ENCODE measurements around the gene PIGW. TPM values are rescaled to one million over a fixed set of nuclear protein-coding genes. Genes with fewer than 3 reads are reported as not detected.

Gene PIGW, protein sequence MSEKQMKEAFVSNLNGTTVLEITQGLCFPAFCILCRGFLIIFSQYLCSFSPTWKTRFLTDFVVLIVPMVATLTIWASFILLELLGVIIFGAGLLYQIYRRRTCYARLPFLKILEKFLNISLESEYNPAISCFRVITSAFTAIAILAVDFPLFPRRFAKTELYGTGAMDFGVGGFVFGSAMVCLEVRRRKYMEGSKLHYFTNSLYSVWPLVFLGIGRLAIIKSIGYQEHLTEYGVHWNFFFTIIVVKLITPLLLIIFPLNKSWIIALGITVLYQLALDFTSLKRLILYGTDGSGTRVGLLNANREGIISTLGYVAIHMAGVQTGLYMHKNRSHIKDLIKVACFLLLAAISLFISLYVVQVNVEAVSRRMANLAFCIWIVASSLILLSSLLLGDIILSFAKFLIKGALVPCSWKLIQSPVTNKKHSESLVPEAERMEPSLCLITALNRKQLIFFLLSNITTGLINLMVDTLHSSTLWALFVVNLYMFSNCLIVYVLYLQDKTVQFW
- total RNA-seq (2014; rRNA removed; shearing (Covaris generic)): 8.4 and 8.5 TPM in 2 replicates

DNA sequence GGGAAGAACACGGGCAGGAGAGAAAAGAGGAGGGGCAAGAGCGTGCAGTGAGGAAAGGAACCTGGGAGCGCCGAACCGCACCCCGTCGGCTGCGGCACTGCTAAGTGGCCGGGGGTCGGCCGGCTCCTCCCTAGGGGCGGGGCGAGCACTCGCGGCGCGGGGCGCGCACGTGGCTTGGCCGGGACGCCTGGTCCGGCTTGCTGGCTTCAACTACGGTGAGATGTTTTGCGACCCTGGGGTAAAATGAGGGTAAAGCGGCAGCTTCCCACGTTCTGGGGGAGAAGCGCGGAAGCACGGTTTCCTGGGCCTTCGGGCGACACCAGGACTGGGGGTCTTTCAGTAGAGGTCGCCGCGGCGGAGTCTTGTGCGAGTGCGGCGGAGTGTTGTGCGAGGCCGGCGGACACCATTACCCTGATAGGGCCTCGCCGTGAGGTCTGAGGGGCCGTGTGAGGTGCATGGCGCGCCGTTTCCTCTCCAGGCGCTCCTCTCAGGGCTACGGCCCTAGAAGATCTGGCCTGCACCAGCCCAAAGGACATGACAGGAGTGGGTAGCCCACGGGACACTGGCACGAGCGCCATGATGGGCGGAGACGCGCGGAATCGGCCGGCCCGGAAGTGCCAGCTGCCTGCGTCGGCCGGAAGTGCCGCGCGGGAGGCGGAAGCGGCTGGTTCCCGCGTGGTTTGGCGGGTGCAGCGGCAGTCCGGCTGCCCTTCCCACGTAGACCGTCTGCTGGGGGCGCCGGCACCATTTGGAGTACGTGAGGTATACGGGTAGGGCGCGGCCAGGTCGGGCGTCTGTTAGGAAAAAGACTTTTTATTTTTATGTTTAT, at the start of gene PIGW, which contains the start of gene MYO19:
Gene PIGW, plus strand, starts transcription at position 148 of the 829 bp plus-strand sequence. CDS start 2,115 bp downstream, outside the sequence.
Gene MYO19, minus strand, starts transcription at position 29 of the 829 bp plus-strand sequence. CDS start 2,330 bp downstream, outside the sequence.
- DNase-seq (ENCODE audit: low read depth): peak; percentile 86

GRCh38 chr17:36485027-36485426, 49.8 kb upstream of the PIGW start:
- no peak for DNase-seq (ENCODE audit: low read depth)

- no peak for DNase-seq (ENCODE audit: low read depth)
Measured at GRCh38 chr17:36485805-36486203, 49.0 kb upstream of the PIGW start.

DNA sequence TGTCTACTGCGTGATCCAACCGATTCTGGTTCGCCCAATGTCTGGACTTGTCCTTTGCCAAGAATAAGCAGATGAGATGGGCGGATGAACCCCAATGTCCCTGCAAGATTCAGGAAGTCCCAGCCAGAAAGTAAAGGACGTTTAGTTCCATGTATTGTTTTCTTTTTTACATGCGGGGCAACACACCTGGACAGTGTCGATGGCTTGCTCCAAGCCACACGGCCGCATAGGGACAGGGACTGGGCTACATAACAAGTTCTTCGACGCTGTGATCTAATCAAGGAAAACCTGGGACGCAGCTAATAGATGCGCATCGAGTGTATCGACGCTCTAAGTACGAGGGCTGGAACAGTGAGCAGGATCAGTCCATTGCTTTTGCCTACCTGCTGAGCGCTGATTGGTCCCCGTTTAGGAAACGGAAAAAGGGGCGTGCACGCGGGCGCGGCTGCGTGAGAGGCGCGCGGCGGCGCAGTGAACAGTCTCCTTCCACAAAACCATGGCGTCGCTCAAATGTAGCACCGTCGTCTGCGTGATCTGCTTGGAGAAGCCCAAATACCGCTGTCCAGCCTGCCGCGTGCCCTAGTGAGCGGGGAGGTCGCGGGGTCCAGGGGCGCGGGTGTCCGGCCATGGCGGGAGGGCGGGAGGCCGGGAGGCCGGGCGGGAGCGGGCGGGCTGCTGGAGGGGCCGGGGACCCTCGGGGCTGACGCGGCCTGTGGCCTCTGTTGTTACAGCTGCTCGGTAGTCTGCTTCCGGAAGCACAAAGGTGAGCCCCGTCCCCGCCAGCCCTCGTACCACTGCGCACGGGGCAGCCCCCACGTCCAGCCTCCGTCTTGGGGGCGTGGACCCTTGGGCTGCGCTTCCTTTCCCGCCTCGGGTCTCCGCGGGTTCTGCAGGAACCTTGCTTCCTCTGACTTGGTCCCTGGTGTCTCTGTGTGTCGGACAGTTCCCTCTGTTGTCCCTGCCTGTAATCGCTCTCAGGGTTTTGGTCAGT, 48.3 kb upstream of the PIGW start, which contains the start of gene ZNHIT3:
Gene ZNHIT3, plus strand, starts transcription at position 478 of the 991 bp plus-strand sequence. Its CDS starts 19 bp downstream, at position 497.
- peak; percentile 91 for DNase-seq (ENCODE audit: low read depth)

- no peak for DNase-seq (ENCODE audit: low read depth)
Measured at GRCh38 chr17:36493956-36494355, 40.8 kb upstream of the PIGW start.

DNA sequence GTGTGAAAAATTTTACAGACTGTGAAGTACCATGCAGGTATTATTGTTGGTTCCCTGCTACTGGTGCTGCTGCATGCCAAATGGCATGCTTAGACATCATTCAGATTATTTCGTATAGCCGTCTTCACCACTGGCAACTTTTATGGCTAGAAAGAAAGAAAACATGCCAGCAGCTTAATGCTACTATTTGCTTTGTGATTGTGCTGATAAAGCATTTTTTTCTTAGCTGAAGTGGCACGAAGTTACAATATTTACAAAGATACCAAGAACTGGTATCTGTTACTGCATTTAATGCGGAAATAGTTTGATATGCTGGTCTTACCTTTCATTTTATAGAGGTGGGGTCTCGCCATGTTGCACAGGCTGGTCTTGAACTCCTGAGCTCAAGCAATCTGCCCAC, 40.1 kb upstream of the PIGW start:
- no peak for DNase-seq (ENCODE audit: low read depth)

- no peak for DNase-seq (ENCODE audit: low read depth)
Measured at GRCh38 chr17:36495076-36495578, 39.7 kb upstream of the PIGW start.

DNA sequence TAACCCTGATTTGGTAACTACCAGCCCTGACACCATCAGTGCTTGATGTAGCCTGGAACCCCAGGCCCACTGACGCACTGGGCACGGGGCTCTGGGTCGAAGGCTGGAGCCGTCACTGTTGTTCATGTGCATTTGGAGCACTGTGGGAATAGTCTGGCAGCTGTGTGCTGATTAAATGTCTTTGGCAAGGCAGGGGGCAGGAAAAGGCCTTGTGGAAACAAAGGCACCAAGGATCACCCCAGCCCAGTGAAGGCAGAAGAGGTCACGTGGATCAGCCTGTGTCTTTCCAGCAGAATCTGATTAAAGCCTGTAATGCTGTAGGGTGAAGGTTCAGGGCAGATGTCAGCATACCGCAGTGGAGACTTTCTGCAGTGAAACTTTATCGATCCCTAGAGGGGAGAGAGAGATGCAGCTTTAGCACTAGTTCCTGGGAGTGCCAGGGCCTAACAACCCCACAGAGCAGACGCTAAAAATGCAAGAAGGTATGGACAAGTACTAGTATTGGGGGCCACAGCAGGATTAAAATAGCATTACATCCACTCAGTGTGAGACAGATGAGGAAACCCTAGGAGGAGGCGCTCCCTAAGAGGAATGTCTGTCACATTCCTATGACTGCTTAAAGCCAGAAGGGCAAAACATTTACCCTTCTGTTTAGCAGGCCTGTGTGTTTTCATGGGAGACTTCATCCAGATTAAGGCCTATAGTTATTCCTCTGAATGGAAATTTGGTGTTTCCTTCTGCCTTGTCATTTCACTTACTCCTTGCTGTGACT, 38.6 kb upstream of the PIGW start:
- no peak for DNase-seq (ENCODE audit: low read depth)

DNA sequence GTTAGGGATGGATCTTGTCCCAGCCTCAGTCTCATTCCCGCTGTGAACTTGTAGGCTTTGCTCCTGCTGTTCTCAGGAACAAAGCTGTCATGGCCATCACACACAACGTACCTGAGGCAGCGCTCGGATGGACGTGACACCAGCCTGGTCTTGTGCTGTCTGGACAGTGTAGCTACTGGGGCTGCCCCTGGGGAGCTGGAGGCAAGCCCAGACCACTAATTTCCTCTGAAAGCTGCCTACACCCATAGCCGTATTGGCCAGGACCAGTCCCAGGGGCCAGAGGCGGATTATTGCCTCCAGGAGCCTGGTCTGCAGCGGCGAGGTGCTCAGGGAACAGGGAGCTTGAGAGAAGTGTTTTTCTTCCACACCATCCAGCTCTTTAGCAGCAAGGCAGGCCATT, 36.6 kb upstream of the PIGW start:
- DNase-seq (ENCODE audit: low read depth): no peak

DNA sequence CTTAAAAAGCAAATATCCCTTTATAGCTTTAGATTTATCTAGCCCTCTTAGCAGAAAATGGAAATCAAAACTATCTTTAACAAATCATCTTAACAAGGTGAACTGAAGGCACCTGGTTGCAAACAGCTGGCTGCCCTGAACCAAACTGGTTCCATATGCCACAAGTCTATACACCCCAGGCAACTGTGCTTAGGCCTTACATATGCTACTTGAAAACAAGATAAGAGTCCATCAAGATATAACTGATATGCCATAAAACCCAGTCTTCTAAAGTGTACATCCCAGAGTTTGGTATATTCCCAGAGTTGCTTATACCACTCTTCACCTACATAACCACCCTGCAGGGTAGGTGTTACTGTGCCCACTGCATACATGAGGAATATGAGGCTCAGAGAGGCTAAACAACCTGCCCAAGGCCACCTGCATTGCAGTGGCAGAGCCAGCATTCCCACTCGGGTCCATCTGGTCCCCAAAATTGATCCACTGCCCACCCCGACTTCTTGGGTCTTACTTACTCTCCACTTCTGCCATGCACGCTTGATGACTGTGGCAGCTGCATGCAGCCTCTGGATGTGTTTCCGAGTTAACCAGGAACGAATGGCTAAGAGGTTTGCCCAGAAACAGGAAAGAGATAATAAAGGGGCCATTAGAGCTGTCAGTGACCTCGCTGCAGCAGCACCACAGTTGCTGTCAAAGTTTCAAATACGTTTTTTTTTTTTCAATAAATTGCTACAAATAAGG, 36.1 kb upstream of the PIGW start:
- no peak for DNase-seq (ENCODE audit: low read depth)

- no peak for DNase-seq (ENCODE audit: low read depth)
Measured at GRCh38 chr17:36500745-36501225, 34.0 kb upstream of the PIGW start.

GRCh38 chr17:36501351-36501750, 33.4 kb upstream of the PIGW start:
- no peak for DNase-seq (ENCODE audit: low read depth)

- DNase-seq (ENCODE audit: low read depth): no peak
Measured at GRCh38 chr17:36501963-36502362, 32.8 kb upstream of the PIGW start.

GRCh38 chr17:36503456-36504155, 31.2 kb upstream of the PIGW start:
- DNase-seq (ENCODE audit: low read depth): no peak

- DNase-seq (ENCODE audit: low read depth): no peak
Measured at GRCh38 chr17:36504156-36504545, 30.6 kb upstream of the PIGW start.

DNA sequence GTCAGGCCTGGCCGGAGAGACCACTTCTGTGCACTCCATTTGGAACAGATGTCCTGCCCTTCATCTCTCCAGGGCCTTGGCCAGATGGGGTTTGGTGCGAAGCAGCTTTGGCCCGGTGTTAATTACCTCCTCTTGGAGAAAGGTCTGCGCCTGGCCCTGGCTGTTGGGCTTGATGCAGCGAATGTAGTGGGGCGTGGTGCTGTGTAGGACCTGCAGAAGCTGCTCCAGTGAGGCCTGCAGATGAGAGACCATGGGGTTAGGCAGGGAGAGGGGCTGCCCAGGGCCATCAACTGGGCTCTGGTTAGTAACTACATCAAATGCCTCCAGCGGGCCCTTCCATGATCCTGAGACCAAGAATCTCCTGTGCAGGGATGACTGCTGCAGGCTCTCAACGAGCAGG, 29.6 kb upstream of the PIGW start:
- DNase-seq (ENCODE audit: low read depth): no peak

- DNase-seq (ENCODE audit: low read depth): no peak
Measured at GRCh38 chr17:36506249-36506826, 28.4 kb upstream of the PIGW start.

GRCh38 chr17:36506831-36507230, 28.0 kb upstream of the PIGW start:
- no peak for DNase-seq (ENCODE audit: low read depth)

Data from RPMI7951 (cell line).